H9 (cell line): ENCODE data around the gene COLQ. TPM values are rescaled to one million over a fixed set of nuclear protein-coding genes. Genes with fewer than 3 reads are reported as not detected.

Source experiments
- DNase-seq: peaks from one replicate; pipeline ENCODE4 v3.0.0-alpha.2; 2017
- H2AFZ ChIP-seq: one replicate; pipeline ENCODE4 v1.6.1; 2013; ENCODE audit warnings: mild to moderate bottlenecking, low read length, control low read depth, moderate library complexity
- H2AK5ac ChIP-seq: 2 replicates; pipeline ENCODE4 v1.6.1; 2013; ENCODE audit warnings: low read length, control low read depth, mixed read lengths; ENCODE audit not compliant: insufficient read length
- H2BK120ac ChIP-seq: one replicate; pipeline ENCODE4 v1.6.1; 2013; ENCODE audit warnings: low read depth, mild to moderate bottlenecking, low read length, control low read depth, inconsistent platforms; ENCODE audit not compliant: poor library complexity, severe bottlenecking
- H2BK12ac ChIP-seq: 2 replicates; pipeline ENCODE4 v1.6.1; 2013; ENCODE audit warnings: low read length, control low read depth, mixed read lengths, low read depth; ENCODE audit not compliant: insufficient read length
- H2BK15ac ChIP-seq: 2 replicates; pipeline ENCODE4 v1.6.1; 2013; ENCODE audit warnings: low read depth, low read length, control low read depth
- H2BK20ac ChIP-seq: one replicate; pipeline ENCODE4 v1.6.1; 2013; ENCODE audit warnings: low read depth, mild to moderate bottlenecking, low read length, control low read depth, inconsistent platforms; ENCODE audit not compliant: poor library complexity, severe bottlenecking
- H2BK5ac ChIP-seq: 2 replicates; pipeline ENCODE4 v1.6.1; 2013; ENCODE audit warnings: low read length, control low read depth, mixed read lengths; ENCODE audit not compliant: insufficient read length
- H3K14ac ChIP-seq: 2 replicates; pipeline ENCODE4 v1.6.1; 2013; ENCODE audit warnings: low read length, control low read depth; ENCODE audit not compliant: insufficient read depth
- H3K18ac ChIP-seq: 2 replicates; pipeline ENCODE4 v1.6.1; 2013; ENCODE audit warnings: low read depth, mild to moderate bottlenecking, mixed read lengths, low read length, control low read depth; ENCODE audit not compliant: insufficient read length
- H3K23ac ChIP-seq: 2 replicates; pipeline ENCODE4 v1.6.1; 2013; ENCODE audit warnings: low read length, control low read depth, mixed read lengths, low read depth; ENCODE audit not compliant: insufficient read length
- H3K23me2 ChIP-seq: 2 replicates; pipeline ENCODE4 v1.6.1; 2013; ENCODE audit warnings: low read depth, mild to moderate bottlenecking, mixed read lengths, low read length, control low read depth; ENCODE audit not compliant: insufficient read length, poor library complexity, severe bottlenecking
- H3K27ac ChIP-seq: 2 replicates; pipeline ENCODE4 v1.5.1; 2013; ENCODE audit warnings: low read length, control low read depth, mixed read lengths, low read depth; ENCODE audit not compliant: insufficient read length
- H3K27me3 ChIP-seq: 2 replicates; pipeline ENCODE4 v1.6.1; 2013; ENCODE audit warnings: low read length, control low read depth, inconsistent platforms; ENCODE audit not compliant: insufficient read depth
- H3K4ac ChIP-seq: 2 replicates; pipeline ENCODE4 v1.6.1; 2013; ENCODE audit warnings: low read depth, mild to moderate bottlenecking, control low read depth, inconsistent platforms, low read length, moderate library complexity
- H3K4me1 ChIP-seq: 2 replicates; pipeline ENCODE4 v1.6.1; 2013; ENCODE audit warnings: low read length, control low read depth, inconsistent platforms; ENCODE audit not compliant: insufficient read depth
- H3K4me2 ChIP-seq: 2 replicates; pipeline ENCODE4 v1.6.1; 2013; ENCODE audit warnings: low read length, control low read depth, mixed read lengths; ENCODE audit not compliant: insufficient read length, insufficient read depth
- H3K56ac ChIP-seq: 2 replicates; pipeline ENCODE4 v1.6.1; 2013; ENCODE audit warnings: low read depth, mild to moderate bottlenecking, mixed read lengths, low read length, control low read depth; ENCODE audit not compliant: insufficient read length
- H3K79me1 ChIP-seq: 2 replicates; pipeline ENCODE4 v1.6.1; 2013; ENCODE audit warnings: low read depth, mild to moderate bottlenecking, moderate library complexity, low read length, control low read depth, inconsistent platforms; ENCODE audit not compliant: insufficient read depth, poor library complexity, severe bottlenecking
- H3K79me2 ChIP-seq: 2 replicates; pipeline ENCODE4 v1.6.1; 2013; ENCODE audit warnings: low read length, control low read depth, inconsistent platforms; ENCODE audit not compliant: insufficient read depth
- H3K9ac ChIP-seq: 2 replicates; pipeline ENCODE4 v1.6.1; 2013; ENCODE audit warnings: low read length, control low read depth, mixed read lengths; ENCODE audit not compliant: insufficient read length; ENCODE audit errors: extremely low read depth
- H3K9me3 ChIP-seq: one replicate; pipeline ENCODE4 v1.6.1; 2013; ENCODE audit warnings: low read depth, low read length, inconsistent platforms; ENCODE audit not compliant: control insufficient read depth
- H3T11ph ChIP-seq: one replicate; pipeline ENCODE4 v1.6.1; 2013; ENCODE audit warnings: mild to moderate bottlenecking, low read length, control low read depth, inconsistent platforms
- H4K20me1 ChIP-seq: one replicate; pipeline ENCODE4 v1.6.1; 2013; ENCODE audit not compliant: control insufficient read depth, insufficient read length, insufficient read depth
- H4K5ac ChIP-seq: 2 replicates; pipeline ENCODE4 v1.6.1; 2013; ENCODE audit warnings: low read depth, mild to moderate bottlenecking, mixed read lengths, low read length, control low read depth; ENCODE audit not compliant: insufficient read length
- H4K8ac ChIP-seq: replicated peaks from 2 replicates; pipeline ENCODE4 v1.6.1; 2013; ENCODE audit warnings: low read length, control low read depth, mixed read lengths, low read depth; ENCODE audit not compliant: insufficient read length
- H4K91ac ChIP-seq: 2 replicates; pipeline ENCODE4 v1.6.1; 2013; ENCODE audit warnings: low read depth, mild to moderate bottlenecking, moderate library complexity, mixed read lengths, low read length, control low read depth; ENCODE audit not compliant: insufficient read length
- H3K27ac Mint-ChIP-seq, 3 experiments: 2 replicates in 2 of 3; 3 replicates in 1 of 3; pipeline ENCODE4 v1.8.0; 2020 to 2021; ENCODE audit warnings: mixed read lengths in 3 of 3, mild to moderate bottlenecking in 1 of 3, moderate library complexity in 1 of 3
- H3K27me3 Mint-ChIP-seq: 2 replicates; pipeline ENCODE4 v1.8.0; 2021; ENCODE audit warnings: low read depth, mild to moderate bottlenecking, moderate library complexity, mixed read lengths
- H3K36me3 Mint-ChIP-seq, 3 experiments: 2 replicates in 2 of 3; 3 replicates in 1 of 3; pipeline ENCODE4 v1.8.0; 2020 to 2021; ENCODE audit warnings: low read depth in 3 of 3, mixed read lengths in 3 of 3; ENCODE audit not compliant: insufficient read depth in 1 of 3
- H3K4me1 Mint-ChIP-seq, 2 experiments: 2 replicates each; pipeline ENCODE4 v1.8.0; 2020; ENCODE audit warnings: mixed read lengths in 2 of 2
- H3K4me3 Mint-ChIP-seq, 2 experiments: 2 replicates in 1 of 2; 3 replicates in 1 of 2; pipeline ENCODE4 v1.8.0; 2020 to 2021; ENCODE audit warnings: mild to moderate bottlenecking in 2 of 2, mixed read lengths in 2 of 2, moderate library complexity in 1 of 2
- H3K9me3 Mint-ChIP-seq, 2 experiments: 2 replicates in 1 of 2; 3 replicates in 1 of 2; pipeline ENCODE4 v1.8.0; 2020; ENCODE audit warnings: mild to moderate bottlenecking in 2 of 2, mixed read lengths in 2 of 2, moderate library complexity in 1 of 2
- WGBS: extraction: QIAGEN DNeasy Blood & Tissue Kit; methylation state at CpG from one replicate; pipeline ENCODE4 v1.1.7; 2013; ENCODE audit warnings: missing lambda C conversion rate, low lambda C conversion rate, mixed read lengths; ENCODE audit not compliant: insufficient read length; ENCODE audit errors: extremely low coverage; 5-methylcytosine and 5-hydroxymethylcytosine counted together
- total RNA-seq: library from RNA; stranded (reverse); gene quantifications from 2 replicates; pipeline ENCODE4 v1.2.1, GENCODE V29; 2021
- TF ChIP-seq, protein P1 (sequence below): fragments of 200-600 bp; sonication (generic); conservative IDR thresholded peaks from 3 replicates; pipeline ENCODE4 v1.8.0; 2021; ENCODE audit warnings: antibody characterized with exemption, mild to moderate bottlenecking

The COLQ gene
- total RNA-seq, 1 experiment from 2014 or later: 0.61 TPM

DNA sequence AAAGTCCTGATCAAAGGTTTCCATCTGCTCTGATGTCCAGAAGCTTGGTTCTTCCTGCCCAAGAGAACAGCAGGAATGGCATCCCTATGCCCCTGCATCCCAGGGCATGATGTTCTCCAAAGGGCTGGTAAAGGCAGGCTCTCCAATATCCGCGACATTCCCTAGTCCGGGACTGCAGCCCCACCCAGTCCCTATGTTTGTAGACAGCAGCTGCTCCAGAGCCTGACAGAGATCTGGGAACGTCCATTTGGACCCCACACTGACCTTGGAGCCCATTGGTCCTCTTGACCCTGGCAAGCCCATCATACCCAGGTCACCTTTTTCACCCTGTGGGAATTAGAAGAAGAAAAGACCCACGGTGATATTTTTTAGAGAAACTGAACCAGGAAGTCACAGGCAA lies 46.3 kb downstream of the COLQ start:
- H4K91ac ChIP-seq: no peak overlapping the region
- no peak overlapping the region for H3K56ac ChIP-seq
- H3K4ac ChIP-seq: no peak overlapping the region
- H2BK5ac ChIP-seq: no peak overlapping the region
- H3K79me1 ChIP-seq: no peaks in the 10 kb centered on the region
- H3K36me3 Mint-ChIP-seq: no peaks in the 10 kb centered on the region
- no peaks in the 10 kb centered on the region for H3K9me3 Mint-ChIP-seq
- no peak overlapping the region for H3K14ac ChIP-seq
- H3T11ph ChIP-seq: no peak overlapping the region
- H4K20me1 ChIP-seq: no peaks in the 10 kb centered on the region
- peaks cover 2% of the 10 kb centered on the region for H3K27me3 Mint-ChIP-seq
- H3K27ac ChIP-seq: no peak overlapping the region
- TF ChIP-seq, protein P1, sequence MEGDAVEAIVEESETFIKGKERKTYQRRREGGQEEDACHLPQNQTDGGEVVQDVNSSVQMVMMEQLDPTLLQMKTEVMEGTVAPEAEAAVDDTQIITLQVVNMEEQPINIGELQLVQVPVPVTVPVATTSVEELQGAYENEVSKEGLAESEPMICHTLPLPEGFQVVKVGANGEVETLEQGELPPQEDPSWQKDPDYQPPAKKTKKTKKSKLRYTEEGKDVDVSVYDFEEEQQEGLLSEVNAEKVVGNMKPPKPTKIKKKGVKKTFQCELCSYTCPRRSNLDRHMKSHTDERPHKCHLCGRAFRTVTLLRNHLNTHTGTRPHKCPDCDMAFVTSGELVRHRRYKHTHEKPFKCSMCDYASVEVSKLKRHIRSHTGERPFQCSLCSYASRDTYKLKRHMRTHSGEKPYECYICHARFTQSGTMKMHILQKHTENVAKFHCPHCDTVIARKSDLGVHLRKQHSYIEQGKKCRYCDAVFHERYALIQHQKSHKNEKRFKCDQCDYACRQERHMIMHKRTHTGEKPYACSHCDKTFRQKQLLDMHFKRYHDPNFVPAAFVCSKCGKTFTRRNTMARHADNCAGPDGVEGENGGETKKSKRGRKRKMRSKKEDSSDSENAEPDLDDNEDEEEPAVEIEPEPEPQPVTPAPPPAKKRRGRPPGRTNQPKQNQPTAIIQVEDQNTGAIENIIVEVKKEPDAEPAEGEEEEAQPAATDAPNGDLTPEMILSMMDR: no peak
- H2AFZ ChIP-seq: no peak overlapping the region
- no peak overlapping the region for H3K9ac ChIP-seq
- no peak overlapping the region for H2BK20ac ChIP-seq
- no peak overlapping the region for H2AK5ac ChIP-seq
- H3K27me3 ChIP-seq: no peaks in the 10 kb centered on the region
- H2BK120ac ChIP-seq: no peak overlapping the region
- no peaks in the 10 kb centered on the region for H3K4me1 ChIP-seq
- no peak overlapping the region for H3K4me3 Mint-ChIP-seq
- no peak for DNase-seq
- H2BK15ac ChIP-seq: no peak overlapping the region
- H2BK12ac ChIP-seq: no peak overlapping the region
- no peak overlapping the region for H3K4me2 ChIP-seq
- no peak overlapping the region for H3K23ac ChIP-seq
- no peak overlapping the region for H3K18ac ChIP-seq
- WGBS: no CpG with 5 or more reads among the region's 5 CpGs
- H3K23me2 ChIP-seq: no peaks in the 10 kb centered on the region
- H4K8ac ChIP-seq: no peak overlapping the region
- H4K5ac ChIP-seq: no peak overlapping the region
- H3K9me3 ChIP-seq: no peaks in the 10 kb centered on the region
- no peak overlapping the region; a peak in 1 of 7 replicates for H3K27ac Mint-ChIP-seq
- H3K79me2 ChIP-seq: no peaks in the 10 kb centered on the region
- H3K4me1 Mint-ChIP-seq: peaks cover 7% of the 10 kb centered on the region in 2 experiments
